Right lobe of liver (tissue), 6 donors: Measurements from ENCODE around the gene USP40. TPM values are rescaled to one million over a fixed set of nuclear protein-coding genes. Genes with fewer than 3 reads are reported as not detected.
A peak's percentile ranks its signal among the peaks of the same experiment; 100 is the strongest.

ENCODE experiments used
- ATAC-seq, 4 donors: fragments of 200-7000 bp; cut with Tn5 transposase; one replicate each; pipeline ENCODE4 v1.9.1; 2020; ENCODE audit warnings: mild to moderate bottlenecking in 4 of 4, moderate library complexity in 4 of 4
- DNase-seq, 3 donors: peaks; one replicate each; pipeline ENCODE4 v3.0.0-alpha.2; 2020
- H3K27ac ChIP-seq, 3 donors: fragments of 200-600 bp; one replicate each; pipeline ENCODE4 v1.8.0; 2022
- H3K27me3 ChIP-seq, 2 donors: fragments of 200-600 bp; one replicate each; pipeline ENCODE4 v1.8.0; 2022
- H3K36me3 ChIP-seq, 4 donors: fragments of 200-600 bp; sonication (generic) in 1 of 4; one replicate each; pipeline versions ENCODE4 v1.5.1 to v1.8.0; 2017 to 2022; ENCODE audit warnings: control low read depth in 1 of 4
- H3K4me1 ChIP-seq, 4 donors: fragments of 200-600 bp; sonication (generic) in 1 of 4; one replicate each; pipeline versions ENCODE4 v1.5.1 to v1.8.0; 2017 to 2022; ENCODE audit warnings: control low read depth in 1 of 4
- H3K4me3 ChIP-seq, 3 donors: fragments of 200-600 bp; one replicate each; pipeline ENCODE4 v1.8.0; 2022
- H3K9me3 ChIP-seq, 4 donors: fragments of 200-600 bp; sonication (generic) in 1 of 4; one replicate each; pipeline versions ENCODE4 v1.5.1 to v1.8.0; 2017 to 2022; ENCODE audit warnings: control low read depth in 1 of 4
- CTCF ChIP-seq, 4 donors: fragments of 200-600 bp in 3 of 4; fragments of 450-650 bp in 1 of 4; IDR thresholded peaks; one replicate each; pipeline versions ENCODE4 v1.5.1 to v1.8.0; 2016 to 2022; ENCODE audit warnings: antibody characterized with exemption in 4 of 4, mild to moderate bottlenecking in 2 of 4
- POLR2A ChIP-seq: fragments of 450-650 bp; IDR thresholded peaks from one replicate; pipeline ENCODE4 v1.6.1; 2017; ENCODE audit warnings: antibody characterized with exemption, mild to moderate bottlenecking
- WGBS: methylation state at CpG from one replicate; pipeline ENCODE4 v1.1.6; 2018; ENCODE audit warnings: low coverage, low lambda C conversion rate; ENCODE audit not compliant: insufficient coverage; ENCODE audit errors: missing lambda C conversion rate; 5-methylcytosine and 5-hydroxymethylcytosine counted together
- intact Hi-C, 2 donors: fragments of 100-400 bp; cut with DNase I; formaldehyde crosslinking; loops; one replicate each; pipeline versions ENCODE4 v1.11.2 to v1.14.1; 2022
- total RNA-seq, 6 experiments: library from RNA; depleted of rRNA in 2 of 6; stranded (reverse); fragments of >200 nt in 2 of 6; fragmentation: NEBNext Ultra II Directional in 3 of 6; extraction: Animal tissue kit (Norgen Biotek cat#: 25700) in 3 of 6; gene quantifications; one replicate each; pipeline versions ENCODE4 v1.1.0 to v1.2.4, GENCODE V29; 2016 to 2023
- donor health status: DM: no; HTN: yes; CAD: no.
- donor health status: DM: no; HTN: no; CAD: no.
- donor health status: DM: no; HTN: no; CAD: no.
- donor health status: DM: no; HTN: yes; CAD: no.
- donor health status: DM: no; HTN: yes; CAD: no.

The USP40 gene
- total RNA-seq, 6 experiments from 2014 or later = 19.9 to 38.8 (median 27.0) TPM

DNA sequence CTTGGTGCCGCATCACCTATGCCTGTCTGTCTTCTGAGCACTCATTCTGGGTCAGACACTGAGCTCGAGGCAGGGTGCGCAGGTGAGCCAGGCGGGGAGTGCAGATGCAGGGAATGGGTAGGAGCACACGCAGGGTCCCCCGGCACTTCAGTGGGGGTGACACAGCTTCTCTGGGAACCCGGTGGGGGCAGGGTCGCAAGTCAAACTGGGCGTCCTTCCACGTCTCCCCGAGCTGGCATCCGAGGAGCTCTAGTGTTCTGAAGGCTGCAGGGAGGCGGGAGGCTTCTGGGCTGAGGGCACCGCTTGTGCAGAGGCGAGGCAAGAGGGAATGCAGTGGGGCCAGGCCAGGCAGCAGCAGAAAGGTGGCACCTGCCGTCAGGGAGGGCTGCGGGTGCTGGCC, 126.3 kb downstream of the USP40 start:
- Histone ChIP-seq H3K27me3 (no peaks in the 10 kb centered on the region), H3K4me3 (no peak overlapping the region), H3K36me3 (peaks cover 0 to 36% (median 5%) of the 10 kb centered on the region in 4 donors), H3K9me3 (no peaks in the 10 kb centered on the region), H3K4me1 (no peaks in the 10 kb centered on the region), H3K27ac (no peak overlapping the region)
- TF ChIP-seq CTCF (IDR thresholded peaks at IDR 0.05) (no peak), POLR2A (no peak)
- ATAC-seq (no peak), DNase-seq (peak in 2 of 3 donors; percentile 9 to 37)
- WGBS = 97% methylated on average over 4 of the region's 17 CpGs
- intact Hi-C loops = no loop called here

DNA sequence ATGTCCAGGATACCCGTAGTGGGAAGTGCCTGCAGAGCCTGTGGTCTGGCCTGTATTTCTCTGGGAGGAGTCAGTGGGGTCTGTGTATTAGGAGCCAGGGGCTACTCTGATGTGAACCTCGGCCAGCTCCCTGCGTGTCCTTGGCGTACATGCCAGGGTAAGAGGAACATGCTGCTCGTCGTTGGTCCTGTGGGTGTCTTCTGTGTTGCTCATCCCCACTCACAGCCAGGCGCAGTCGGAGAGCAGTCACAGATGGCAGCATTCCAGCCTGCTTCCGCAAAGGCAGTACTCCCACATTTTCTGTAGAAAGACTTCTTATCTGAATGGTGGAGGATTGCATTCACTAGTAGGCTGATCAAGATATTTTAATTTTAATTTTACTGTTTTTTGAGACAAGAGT, 127.4 kb downstream of the USP40 start:
- no peak overlapping the region for H3K4me3 ChIP-seq
- no peak overlapping the region for H3K27ac ChIP-seq
- intact Hi-C loops = no loop called here
- TF ChIP-seq CTCF (IDR thresholded peaks at IDR 0.05) = no peak
- TF ChIP-seq POLR2A = no peak
- DNase-seq (peak in 2 of 3 donors; percentile 19 to 42), ATAC-seq (no peak)
- WGBS = 48% methylated on average over 4 of the region's 9 CpGs
- peaks cover 0 to 36% (median 5%) of the 10 kb centered on the region in 4 donors for H3K36me3 ChIP-seq
- no peaks in the 10 kb centered on the region for H3K4me1 ChIP-seq
- H3K9me3 ChIP-seq = no peaks in the 10 kb centered on the region
- no peaks in the 10 kb centered on the region for H3K27me3 ChIP-seq

DNA sequence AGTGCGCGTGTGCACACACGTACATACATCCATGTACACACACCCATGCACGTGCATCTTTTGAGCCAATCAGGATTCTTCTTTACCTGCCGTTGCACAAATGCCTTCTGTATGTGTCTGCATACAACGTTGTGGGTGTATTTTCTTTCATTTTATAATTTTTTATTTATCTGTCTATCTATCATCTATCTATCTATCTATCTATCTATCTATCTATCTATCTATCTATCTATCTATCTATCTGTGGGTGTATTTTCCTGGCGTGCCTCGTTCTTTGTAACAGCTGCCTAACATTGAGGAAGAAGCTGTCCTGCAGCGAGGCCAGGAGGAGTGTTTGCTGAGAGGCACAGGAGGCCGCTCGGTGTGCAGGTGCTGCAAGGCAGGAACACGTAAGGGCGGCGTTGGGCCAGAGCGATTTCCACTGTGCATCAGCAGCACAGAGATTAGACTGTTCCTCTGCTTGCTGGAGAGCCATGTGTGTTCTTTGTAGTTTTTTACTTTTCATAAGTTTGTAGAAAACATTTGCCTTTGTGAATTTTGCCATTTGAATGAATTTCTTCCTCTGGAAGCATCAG, 127.9 kb downstream of the USP40 start:
- ATAC-seq (no peak), DNase-seq (peak in 1 of 3 donors; percentile 11)
- no peak overlapping the region for H3K27ac ChIP-seq
- no peaks in the 10 kb centered on the region for H3K9me3 ChIP-seq
- H3K4me3 ChIP-seq = no peak overlapping the region
- H3K36me3 ChIP-seq = peaks cover 0 to 36% (median 5%) of the 10 kb centered on the region in 4 donors
- no peaks in the 10 kb centered on the region for H3K27me3 ChIP-seq
- WGBS = 85% methylated on average over 13 of the region's 15 CpGs
- no peaks in the 10 kb centered on the region for H3K4me1 ChIP-seq
- intact Hi-C loops = no loop called here
- TF ChIP-seq POLR2A (no peak), CTCF (IDR thresholded peaks at IDR 0.05) (no peak)

DNA sequence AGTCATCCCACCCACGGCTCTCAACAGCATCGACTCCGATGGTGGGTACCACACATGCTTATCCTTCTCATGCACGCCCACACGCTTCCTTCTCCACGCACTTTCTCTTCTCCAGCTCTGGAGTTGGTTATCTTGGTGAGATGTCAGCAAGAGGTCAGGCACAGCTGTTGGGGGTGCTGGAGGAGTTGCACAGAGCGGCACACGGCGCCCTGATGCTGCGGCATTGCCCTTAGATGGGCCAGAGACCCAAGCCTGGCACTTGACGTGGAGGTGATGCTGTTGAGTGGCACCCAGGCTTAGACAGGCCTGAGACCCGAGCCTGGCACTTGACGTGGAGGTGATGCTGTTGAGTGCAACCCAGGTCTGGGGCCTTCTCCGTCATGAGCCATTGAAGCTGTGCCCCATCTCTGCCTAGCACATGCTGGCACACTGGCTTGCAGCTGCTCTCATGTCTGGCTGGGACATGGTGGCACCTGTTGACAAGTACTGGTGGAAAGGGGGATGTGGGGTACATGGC, 129.1 kb downstream of the USP40 start:
- Histone ChIP-seq H3K4me3 (no peak overlapping the region), H3K27me3 (no peaks in the 10 kb centered on the region), H3K9me3 (no peaks in the 10 kb centered on the region), H3K4me1 (no peaks in the 10 kb centered on the region), H3K27ac (no peak overlapping the region), H3K36me3 (peaks cover 0 to 32% (median 5%) of the 10 kb centered on the region in 4 donors)
- intact Hi-C loops = no loop called here
- ATAC-seq (no peak), DNase-seq (peak in 1 of 3 donors; percentile 11)
- TF ChIP-seq CTCF (IDR thresholded peaks at IDR 0.05) (no peak), POLR2A (no peak)
- WGBS = 98% methylated on average over 8 of the region's 14 CpGs
